Measurements from ENCODE around the gene PRAMEF17.
"Not testable (repeated sequence)": the region's sequence is repeated elsewhere in the genome, so short reads cannot be mapped to it uniquely, and the experiment has no call there.

PRAMEF17 gene

GRCh38 chr1:13389332-13389731 is at the start of gene PRAMEF17:
TSS of gene PRAMEF17 (plus strand) at chr1:13389632. CDS start at chr1:13389658, 26 bp downstream.
- DNase-seq (ENCODE audit: low spot score) = not testable (repeated sequence)

- DNase-seq (ENCODE audit: low spot score) = not testable (repeated sequence)
These were observed 46.9 kb upstream of the PRAMEF17 start for GRCh38 chr1:13342496-13342895.

- DNase-seq (ENCODE audit: low spot score) = not testable (repeated sequence)
These were observed 42.4 kb upstream of the PRAMEF17 start, which contains the start of gene PRAMEF14 for GRCh38 chr1:13347034-13347433. TSS of gene PRAMEF14 (minus strand) at chr1:13347134. CDS start at chr1:13345314, 1,820 bp downstream.

GRCh38 chr1:13353476-13353875 is 36.0 kb upstream of the PRAMEF17 start:
- DNase-seq (ENCODE audit: low spot score) = not testable (repeated sequence)

- not testable (repeated sequence) for DNase-seq (ENCODE audit: low spot score)
These were observed 35.0 kb upstream of the PRAMEF17 start for GRCh38 chr1:13354475-13354874.

GRCh38 chr1:13356774-13357173 is 32.7 kb upstream of the PRAMEF17 start:
- DNase-seq (ENCODE audit: low spot score) = peak; percentile 18

- not testable (repeated sequence) for DNase-seq (ENCODE audit: low spot score)
These were observed 27.1 kb upstream of the PRAMEF17 start for GRCh38 chr1:13362364-13362763.

GRCh38 chr1:13364928-13365327 is 24.5 kb upstream of the PRAMEF17 start:
- DNase-seq (ENCODE audit: low spot score) = not testable (repeated sequence)

- not testable (repeated sequence) for DNase-seq (ENCODE audit: low spot score)
These were observed 22.9 kb upstream of the PRAMEF17 start for GRCh38 chr1:13366536-13366935.

- DNase-seq (ENCODE audit: low spot score) = not testable (repeated sequence)
These were observed 20.9 kb upstream of the PRAMEF17 start for GRCh38 chr1:13368544-13368943.

- not testable (repeated sequence) for DNase-seq (ENCODE audit: low spot score)
These were observed 10.4 kb upstream of the PRAMEF17 start for GRCh38 chr1:13378983-13379382.

GRCh38 chr1:13380380-13380779 is 9.1 kb upstream of the PRAMEF17 start:
- DNase-seq (ENCODE audit: low spot score) = not testable (repeated sequence)

GRCh38 chr1:13393004-13393403 is 3.6 kb downstream of the PRAMEF17 start:
- not testable (repeated sequence) for DNase-seq (ENCODE audit: low spot score)

- not testable (repeated sequence) for DNase-seq (ENCODE audit: low spot score)
These were observed 5.3 kb downstream of the PRAMEF17 start for GRCh38 chr1:13394761-13395160.

GRCh38 chr1:13395311-13395710 is 5.9 kb downstream of the PRAMEF17 start:
- DNase-seq (ENCODE audit: low spot score) = not testable (repeated sequence)

- no peak for DNase-seq (ENCODE audit: low spot score)
These were observed 18.4 kb downstream of the PRAMEF17 start for GRCh38 chr1:13407811-13408210.

GRCh38 chr1:13410150-13410549 is 20.7 kb downstream of the PRAMEF17 start, which contains the start of gene PRAMEF20:
TSS of gene PRAMEF20 (plus strand) at chr1:13410450. CDS start at chr1:13416355, 5,905 bp downstream.
- not testable (repeated sequence) for DNase-seq (ENCODE audit: low spot score)

- DNase-seq (ENCODE audit: low spot score) = no peak
These were observed 41.1 kb downstream of the PRAMEF17 start for GRCh38 chr1:13430495-13430894.

GRCh38 chr1:13432251-13432650 is 42.8 kb downstream of the PRAMEF17 start:
- no peak for DNase-seq (ENCODE audit: low spot score)

- not testable (repeated sequence) for DNase-seq (ENCODE audit: low spot score)
These were observed 44.4 kb downstream of the PRAMEF17 start for GRCh38 chr1:13433694-13434358.

GRCh38 chr1:13435458-13435857 is 46.0 kb downstream of the PRAMEF17 start:
- DNase-seq (ENCODE audit: low spot score) = no peak

- not testable (repeated sequence) for DNase-seq (ENCODE audit: low spot score)
These were observed 49.8 kb downstream of the PRAMEF17 start for GRCh38 chr1:13439104-13439783.

Data from kidney capillary endothelial cell (primary cell).